H1 (cell line): Measurements from ENCODE around the gene OOSP4A. TPM values are rescaled to one million over a fixed set of nuclear protein-coding genes. Genes with fewer than 3 reads are reported as not detected.

ENCODE experiments used
- CTCF ChIA-PET: fragments of 300-600 bp; sonication (Branson Sonifier 250); formaldehyde crosslinking; loops from one replicate; lab custom pipeline; 2021; ENCODE audit not compliant: partially characterized antibody; lab: Charles Lee
- POLR2A ChIA-PET: fragments of 300-600 bp; sonication (Branson Sonifier 250); formaldehyde crosslinking; loops from one replicate; lab custom pipeline; 2021; ENCODE audit warnings: inconsistent platforms; ENCODE audit not compliant: partially characterized antibody; lab: Charles Lee
- DNase-seq, 2 experiments: peaks; one replicate each; pipeline versions ENCODE4 v3.0.0 to v3.0.0-alpha.2; 2010 to 2022; ENCODE audit warnings: low spot score in 2 of 2, low read depth in 1 of 2, mixed read lengths in 1 of 2
- FAIRE-seq: peaks from 2 replicates; lab custom pipeline; 2011; peaks lifted over from hg19 to GRCh38; lab: Jason Lieb, UNC
- H2AFZ ChIP-seq: 2 replicates; pipeline ENCODE4 v1.8.1; 2012; ENCODE audit warnings: low read length, inconsistent platforms
- H2AK5ac ChIP-seq: 2 replicates; pipeline ENCODE4 v1.6.1; 2013; ENCODE audit warnings: low read depth, low read length
- H2BK120ac ChIP-seq: replicated peaks from 2 replicates; pipeline ENCODE3; 2013; ENCODE audit warnings: low read depth, low read length, inconsistent platforms
- H2BK12ac ChIP-seq: 2 replicates; pipeline ENCODE4 v1.6.1; 2013; ENCODE audit warnings: low read depth, low read length
- H2BK15ac ChIP-seq: 2 replicates; pipeline ENCODE4 v1.6.1; 2013; ENCODE audit warnings: low read length
- H2BK20ac ChIP-seq: 2 replicates; pipeline ENCODE4 v1.6.1; 2013; ENCODE audit warnings: low read length
- H2BK5ac ChIP-seq: 2 replicates; pipeline ENCODE4 v1.6.1; 2013; ENCODE audit warnings: low read depth, low read length
- H3K14ac ChIP-seq: 2 replicates; pipeline ENCODE4 v1.6.1; 2013; ENCODE audit warnings: inconsistent platforms; ENCODE audit not compliant: insufficient read length
- H3K18ac ChIP-seq: 2 replicates; pipeline ENCODE4 v1.6.1; 2013; ENCODE audit warnings: low read length; ENCODE audit errors: extremely low read depth
- H3K23ac ChIP-seq: 2 replicates; pipeline ENCODE4 v1.6.1; 2013; ENCODE audit warnings: inconsistent platforms; ENCODE audit not compliant: insufficient read length
- H3K23me2 ChIP-seq: 2 replicates; pipeline ENCODE4 v1.6.1; 2013; ENCODE audit warnings: low read depth, low read length
- H3K27ac ChIP-seq: 2 replicates; pipeline ENCODE4 v1.6.1; 2011; ENCODE audit warnings: low read depth, low read length, inconsistent platforms
- H3K27me3 ChIP-seq, 4 experiments: replicated peaks in 1 of 4; 1 replicate in 1 of 4; 2 replicates in 3 of 4; pipeline versions ENCODE4 v1.6.1 to v1.8.1; 2011 to 2013; ENCODE audit warnings: low read length in 3 of 4, mild to moderate bottlenecking in 3 of 4, inconsistent platforms in 2 of 4, mixed read lengths in 2 of 4, moderate library complexity in 1 of 4; ENCODE audit not compliant: control insufficient read depth in 3 of 4, insufficient read depth in 3 of 4; ENCODE audit errors: extremely low read depth in 1 of 4
- H3K36me3 ChIP-seq, 4 experiments: 2 replicates each; pipeline versions ENCODE4 v1.6.1 to v1.8.1; 2011 to 2013; ENCODE audit warnings: mild to moderate bottlenecking in 4 of 4, low read length in 3 of 4, moderate library complexity in 2 of 4, control low read depth in 1 of 4, inconsistent platforms in 1 of 4; ENCODE audit not compliant: insufficient read depth in 4 of 4, control insufficient read depth in 2 of 4
- H3K4ac ChIP-seq: replicated peaks from 2 replicates; pipeline ENCODE3; 2013; ENCODE audit warnings: low read length, low read depth, mixed read lengths, inconsistent platforms; ENCODE audit not compliant: insufficient read length
- H3K4me1 ChIP-seq, 4 experiments: replicated peaks in 1 of 4; 1 replicate in 1 of 4; 2 replicates in 3 of 4; pipeline versions ENCODE4 v1.6.1 to v1.8.1; 2011 to 2013; ENCODE audit warnings: low read length in 3 of 4, inconsistent platforms in 2 of 4, mixed read lengths in 1 of 4; ENCODE audit not compliant: insufficient read depth in 4 of 4, control insufficient read depth in 3 of 4
- H3K4me2 ChIP-seq, 2 experiments: 2 replicates each; pipeline versions ENCODE4 v1.6.1 to v1.8.1; 2011 to 2013; ENCODE audit warnings: low read depth in 2 of 2, low read length in 2 of 2, control low read depth in 1 of 2, inconsistent platforms in 1 of 2, mild to moderate bottlenecking in 1 of 2; ENCODE audit not compliant: insufficient read depth in 1 of 2
- H3K4me3 ChIP-seq, 4 experiments: fragments of 200-600, 300-600 bp in 1 of 4; sonication (generic), shearing (Covaris generic), sonication (Bioruptor Twin) in 1 of 4; 2 replicates each; pipeline versions ENCODE4 v1.5.1 to v1.8.1; 2011 to 2016; ENCODE audit warnings: low read length in 4 of 4, low read depth in 3 of 4, control low read depth in 2 of 4, inconsistent platforms in 2 of 4, mild to moderate bottlenecking in 2 of 4, mixed read lengths in 1 of 4, moderate library complexity in 1 of 4; ENCODE audit not compliant: insufficient read depth in 2 of 4; ENCODE audit errors: extremely low read depth in 1 of 4
- H3K56ac ChIP-seq: replicated peaks from 2 replicates; pipeline ENCODE3; 2013; ENCODE audit warnings: low read depth, mild to moderate bottlenecking, mixed read lengths, low read length, inconsistent platforms; ENCODE audit not compliant: insufficient read length
- H3K79me1 ChIP-seq: 2 replicates; pipeline ENCODE4 v1.6.1; 2013; ENCODE audit warnings: low read depth, low read length, control low read depth
- H3K79me2 ChIP-seq, 2 experiments: 2 replicates each; pipeline versions ENCODE4 v1.6.1 to v1.8.1; 2012 to 2013; ENCODE audit warnings: low read length in 2 of 2, mild to moderate bottlenecking in 2 of 2, inconsistent platforms in 1 of 2; ENCODE audit not compliant: insufficient read depth in 2 of 2, control insufficient read depth in 1 of 2
- H3K9ac ChIP-seq, 4 experiments: replicated peaks in 1 of 4; 1 replicate in 1 of 4; 2 replicates in 3 of 4; pipeline versions ENCODE4 v1.6.1 to v1.8.1; 2011 to 2013; ENCODE audit warnings: low read depth in 3 of 4, low read length in 3 of 4, control low read depth in 2 of 4, mild to moderate bottlenecking in 2 of 4, moderate library complexity in 2 of 4, inconsistent platforms in 1 of 4; ENCODE audit errors: extremely low read depth in 1 of 4
- H3K9me3 ChIP-seq, 2 experiments: 2 replicates each; pipeline versions ENCODE4 v1.6.1 to v1.8.1; 2012 to 2013; ENCODE audit warnings: mild to moderate bottlenecking in 2 of 2, moderate library complexity in 2 of 2, control low read depth in 1 of 2, inconsistent platforms in 1 of 2, low read depth in 1 of 2, low read length in 1 of 2, mixed read lengths in 1 of 2; ENCODE audit not compliant: insufficient read depth in 2 of 2
- H4K20me1 ChIP-seq, 2 experiments: replicated peaks in 1 of 2; 2 replicates each; pipeline versions ENCODE3 to v1.8.1; 2011 to 2013; ENCODE audit warnings: inconsistent platforms in 2 of 2, low read length in 2 of 2, mild to moderate bottlenecking in 1 of 2; ENCODE audit not compliant: insufficient read depth in 2 of 2, control insufficient read depth in 1 of 2
- H4K5ac ChIP-seq: 2 replicates; pipeline ENCODE4 v1.6.1; 2013; ENCODE audit warnings: low read length, low read depth, mixed read lengths, inconsistent platforms; ENCODE audit not compliant: insufficient read length
- H4K8ac ChIP-seq: 2 replicates; pipeline ENCODE4 v1.8.0; 2013; ENCODE audit warnings: mild to moderate bottlenecking, moderate library complexity, low read length, inconsistent platforms; ENCODE audit not compliant: insufficient read depth; ENCODE audit errors: extremely low read depth
- H4K91ac ChIP-seq: replicated peaks from 2 replicates; pipeline ENCODE3; 2013; ENCODE audit warnings: low read length, mixed read lengths, inconsistent platforms; ENCODE audit not compliant: insufficient read length
- CTCF ChIP-seq, 3 experiments: IDR thresholded peaks; 1 replicate in 2 of 3; 2 replicates in 1 of 3; pipeline versions ENCODE4 v1.5.1 to v1.6.1; 2011; ENCODE audit warnings: low read length in 3 of 3, mild to moderate bottlenecking in 3 of 3, inconsistent platforms in 2 of 3, low read depth in 1 of 3, moderate library complexity in 1 of 3; ENCODE audit not compliant: insufficient read depth in 1 of 3; ENCODE audit errors: control extremely low read depth in 1 of 3
- KDM4A ChIP-seq: IDR thresholded peaks from one replicate; pipeline ENCODE4 v1.7.1; 2012; ENCODE audit warnings: low read depth, mild to moderate bottlenecking, moderate library complexity, low read length, inconsistent platforms; ENCODE audit not compliant: severe bottlenecking
- YY1 ChIP-seq: IDR thresholded peaks from 2 replicates; pipeline ENCODE4 v1.6.1; 2011; ENCODE audit warnings: low read depth, mild to moderate bottlenecking, low read length
- WGBS, 2 experiments: shearing (Covaris generic) in 1 of 2; methylation state at CpG; one replicate each; pipeline versions ENCODE4 v1.1.6 to v1.1.7; 2013 to 2015; ENCODE audit warnings: low lambda C conversion rate in 2 of 2, mixed read lengths in 2 of 2, inconsistent platforms in 1 of 2, low coverage in 1 of 2, missing lambda C conversion rate in 1 of 2; ENCODE audit not compliant: insufficient replicate concordance in 2 of 2, insufficient coverage in 1 of 2, insufficient read length in 1 of 2; ENCODE audit errors: extremely low coverage in 1 of 2, missing lambda C conversion rate in 1 of 2; 5-methylcytosine and 5-hydroxymethylcytosine counted together
- polyA plus RNA-seq, 7 experiments: library from polyadenylated mRNA; depleted of rRNA in 3 of 7; stranded (reverse) in 5 of 7; unstranded in 2 of 7; fragments of >200 nt in 5 of 7; fragments of 200-250 nt in 2 of 7; gene quantifications; 1 replicate in 5 of 7; 2 replicates in 1 of 7; 4 replicates in 1 of 7; pipeline versions ENCODE4 v1.2.1 to v1.2.3, GENCODE V29; 2011 to 2013; ENCODE audit warnings: missing spikeins in 2 of 7, mixed read lengths in 2 of 7
- total RNA-seq: library from RNA; stranded (reverse); fragmentation: NEBNext Ultra II Directional; extraction: Animal tissue kit (Norgen Biotek cat#: 25700); gene quantifications from 2 replicates; pipeline ENCODE4 v1.2.1, GENCODE V29; 2021

Gene OOSP4A
- total and polyA plus RNA-seq, 2 of the 8 experiments (the other 6 are each of a cell fraction or from before 2014, with no cell fraction given): not detected

- Histone ChIP-seq H3K14ac (no peak overlapping the region), H3K18ac (no peak overlapping the region), H3K4me1 (no peaks in the 10 kb centered on the region)
- FAIRE-seq: no peak
- TF ChIP-seq KDM4A: no peak
- TF ChIP-seq CTCF (IDR thresholded peaks at IDR 0.05; ENCODE audit: control extremely low read depth in 1 of 3, insufficient read depth in 1 of 3, low read depth in 1 of 3, low read length in 3 of 3): no peak
- TF ChIP-seq YY1: no peak
- TF ChIP-seq, all 59 proteins: peak for 0
- H3K9me3 ChIP-seq: no peaks in the 10 kb centered on the region
- H2BK120ac ChIP-seq: no peak overlapping the region
- ChIA-PET POLR2A (no interaction called here), CTCF (interaction anchor here (0.6 to 1.0 kb wide), 2 partner anchors 13 to 50 kb away, joined by 3 to 4 read pairs; no protein-coding TSS in a partner anchor)
- H4K8ac ChIP-seq: no peak overlapping the region
- WGBS, 2 experiments: 95% methylated on average over 2 of the region's 2 CpGs; no CpG with 5 or more reads in 1 of the 2 experiments
- no peak overlapping the region for H3K23ac ChIP-seq
- no peak overlapping the region for H2AFZ ChIP-seq
- no peaks in the 10 kb centered on the region for H4K20me1 ChIP-seq
- H3K4me2 ChIP-seq: no peak overlapping the region
- H3K4me3 ChIP-seq: no peak overlapping the region
- H2AK5ac ChIP-seq: no peak overlapping the region
- H4K91ac ChIP-seq: no peak overlapping the region
- no peak overlapping the region for H2BK5ac ChIP-seq
- no peaks in the 10 kb centered on the region for H3K79me2 ChIP-seq
- H2BK20ac ChIP-seq: no peak overlapping the region
- H4K5ac ChIP-seq: no peak overlapping the region
- H3K36me3 ChIP-seq: no peaks in the 10 kb centered on the region
- no peaks in the 10 kb centered on the region for H3K79me1 ChIP-seq
- no peaks in the 10 kb centered on the region for H3K23me2 ChIP-seq
- H3K4ac ChIP-seq: no peak overlapping the region
- DNase-seq: no peak
- no peak overlapping the region for H2BK12ac ChIP-seq
- H3K27ac ChIP-seq: no peak overlapping the region
- H3K9ac ChIP-seq: no peak overlapping the region
- no peak overlapping the region for H2BK15ac ChIP-seq
- H3K27me3 ChIP-seq: no peaks in the 10 kb centered on the region
- H3K56ac ChIP-seq: no peak overlapping the region
Measured at GRCh38 chr11:59962107-59962482, 1.7 kb upstream of the OOSP4A start.
